B cell (primary cell): ENCODE data around the gene DEFB131A. TPM values are rescaled to one million over a fixed set of nuclear protein-coding genes. Genes with fewer than 3 reads are reported as not detected.
"Not testable (repeated sequence)": the region's sequence is repeated elsewhere in the genome, so short reads cannot be mapped to it uniquely, and the experiment has no call there.

Experiments
- ATAC-seq: fragments of 200-7000 bp; cut with Tn5 transposase; one replicate; pipeline ENCODE4 v1.10.0; 2021; ENCODE audit warnings: low read depth, mild to moderate bottlenecking, moderate number of reproducible peaks, moderate library complexity
- CTCF ChIA-PET: fragments of 350-600 bp; sonication (Branson Sonifier 250); formaldehyde crosslinking; loops from one replicate; lab custom pipeline; 2021; ENCODE audit warnings: antibody characterized with exemption, inconsistent platforms; lab: Charles Lee
- POLR2A ChIA-PET: fragments of 350-600 bp; sonication (Branson Sonifier 250); formaldehyde crosslinking; loops from one replicate; lab custom pipeline; 2021; ENCODE audit warnings: antibody characterized with exemption; lab: Charles Lee
- DNase-seq: peaks from one replicate; pipeline ENCODE4 v3.0.0; 2013
- H2AFZ ChIP-seq: 2 replicates; pipeline ENCODE4 v1.6.1; 2012; ENCODE audit warnings: mild to moderate bottlenecking, low read depth, low read length; ENCODE audit not compliant: insufficient read depth, poor library complexity, severe bottlenecking
- H3K27ac ChIP-seq, 2 donors: 1 replicate in 1 of 2; 2 replicates in 1 of 2; pipeline ENCODE4 v1.5.1; 2012 to 2013; ENCODE audit warnings: low read length in 2 of 2, mild to moderate bottlenecking in 2 of 2, moderate library complexity in 1 of 2
- H3K27me3 ChIP-seq, 4 experiments: fragments of 200-600 bp in 1 of 4; sonication (generic) in 1 of 4; replicated peaks in 1 of 4; 1 replicate in 2 of 4; 2 replicates in 2 of 4; pipeline versions ENCODE4 v1.6.1 to v1.7.0; 2013 to 2016; ENCODE audit warnings: low read length in 3 of 4, mild to moderate bottlenecking in 2 of 4, mixed read lengths in 1 of 4, moderate library complexity in 1 of 4; ENCODE audit not compliant: insufficient read depth in 4 of 4, control insufficient read depth in 3 of 4; ENCODE audit errors: control extremely low read depth in 1 of 4
- H3K36me3 ChIP-seq, 2 experiments: replicated peaks in 1 of 2; 1 replicate in 1 of 2; 2 replicates in 1 of 2; pipeline versions ENCODE4 v1.6.1 to v1.7.1; 2013; ENCODE audit warnings: low read length in 1 of 2; ENCODE audit not compliant: insufficient read depth in 2 of 2, control insufficient read depth in 1 of 2; ENCODE audit errors: control extremely low read depth in 1 of 2, extremely low read depth in 1 of 2
- H3K4me1 ChIP-seq, 2 donors: fragments of 200-600 bp in 1 of 2; sonication (generic) in 1 of 2; 1 replicate in 1 of 2; 2 replicates in 1 of 2; pipeline versions ENCODE4 v1.5.1 to v1.6.1; 2013 to 2017; ENCODE audit warnings: low read length in 2 of 2; ENCODE audit not compliant: control insufficient read depth in 2 of 2, insufficient read depth in 2 of 2
- H3K4me2 ChIP-seq: replicated peaks from 2 replicates; pipeline ENCODE3; 2012; ENCODE audit warnings: mild to moderate bottlenecking, low read depth, low read length; ENCODE audit not compliant: poor library complexity, severe bottlenecking
- H3K4me3 ChIP-seq, 5 experiments: fragments of 200-600 bp in 1 of 5; sonication (generic) in 1 of 5; 1 replicate in 3 of 5; 2 replicates in 2 of 5; pipeline versions ENCODE4 v1.5.1 to v1.7.0; 2011 to 2016; ENCODE audit warnings: low read length in 4 of 5, mild to moderate bottlenecking in 4 of 5, low read depth in 2 of 5, control low read depth in 1 of 5, moderate library complexity in 1 of 5; ENCODE audit not compliant: insufficient read depth in 1 of 5; ENCODE audit errors: control extremely low read depth in 1 of 5, extremely low read depth in 1 of 5
- H3K79me2 ChIP-seq: fragments of 200-600 bp; sonication (generic); one replicate; pipeline ENCODE4 v1.6.0; 2016; ENCODE audit warnings: low read length; ENCODE audit not compliant: control insufficient read depth, insufficient read depth
- H3K9ac ChIP-seq: fragments of 200-600 bp; sonication (generic); 2 replicates; pipeline ENCODE4 v1.6.1; 2017; ENCODE audit warnings: mild to moderate bottlenecking, low read length, moderate library complexity
- H3K9me3 ChIP-seq, 3 donors: one replicate each; pipeline versions ENCODE4 v1.6.1 to v1.7.1; 2013; ENCODE audit warnings: low read length in 2 of 3; ENCODE audit not compliant: control insufficient read depth in 2 of 3, insufficient read depth in 1 of 3; ENCODE audit errors: control extremely low read depth in 1 of 3
- H4K20me1 ChIP-seq: 2 replicates; pipeline ENCODE4 v1.6.0; 2012; ENCODE audit warnings: mild to moderate bottlenecking, low read length; ENCODE audit not compliant: insufficient read depth, control insufficient read depth, poor library complexity, severe bottlenecking
- H3K27ac Mint-ChIP-seq: one replicate; pipeline ENCODE4 v1.8.0; 2021; ENCODE audit warnings: mixed read lengths
- H3K27me3 Mint-ChIP-seq: one replicate; pipeline ENCODE4 v1.8.0; 2021; ENCODE audit warnings: mixed read lengths
- H3K4me1 Mint-ChIP-seq: one replicate; pipeline ENCODE4 v1.8.0; 2021; ENCODE audit warnings: mixed read lengths
- H3K4me3 Mint-ChIP-seq: one replicate; pipeline ENCODE4 v1.8.0; 2021; ENCODE audit warnings: mixed read lengths
- H3K9me3 Mint-ChIP-seq: one replicate; pipeline ENCODE4 v1.8.0; 2022; ENCODE audit warnings: mixed read lengths; ENCODE audit not compliant: insufficient read depth
- WGBS: methylation state at CpG from one replicate; pipeline ENCODE4 v1.1.5; 2013; ENCODE audit warnings: missing lambda C conversion rate; ENCODE audit not compliant: insufficient coverage; 5-methylcytosine and 5-hydroxymethylcytosine counted together
- intact Hi-C: fragments of 100-400 bp; cut with micrococcal nuclease; formaldehyde crosslinking; loops from one replicate; pipeline ENCODE4 v1.10.0; 2022
- polyA plus RNA-seq: library from polyadenylated mRNA; depleted of rRNA; stranded (reverse); fragments of >200 nt; gene quantifications from 2 replicates; pipeline ENCODE4 v1.2.3, GENCODE V29; 2012
- total RNA-seq, 2 donors: library from RNA; stranded (reverse); fragments of 120-200 nt in 1 of 2; gene quantifications; 1 replicate in 1 of 2; 2 replicates in 1 of 2; pipeline versions ENCODE4 v1.2.3 to v1.2.4, GENCODE V29; 2013 to 2022

The DEFB131A gene
- total and polyA plus RNA-seq, 2 donors (not counting 1 experiment from before 2014, with no cell fraction given), result not detected

DNA sequence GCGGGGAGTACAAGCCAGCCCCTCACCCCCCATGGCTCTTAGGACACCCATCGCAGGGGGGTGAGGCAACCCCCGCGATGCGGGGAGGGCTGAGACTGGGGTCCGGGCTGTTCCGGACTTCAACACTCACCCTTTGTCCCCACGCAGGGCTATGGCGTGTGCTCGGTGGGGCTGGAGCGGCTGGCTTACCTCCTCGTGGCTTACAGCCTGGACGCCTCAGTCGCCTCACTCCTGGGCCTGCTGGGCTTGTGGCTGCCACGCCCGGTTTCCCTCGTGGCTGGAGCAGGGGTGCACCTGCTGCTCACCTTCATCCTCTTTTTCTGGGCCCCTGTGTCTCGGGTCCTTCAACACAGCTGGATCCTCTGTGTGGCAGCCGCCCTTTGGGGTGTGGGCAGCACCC is 49.4 kb downstream of the DEFB131A start:
- whole genome bisulfite sequencing, result 71% methylated on average over 12 of the region's 19 CpGs
- H3K9me3 Mint-ChIP-seq, POLR2A ChIA-PET, ATAC-seq, H4K20me1 ChIP-seq, DNase-seq, H3K4me3 ChIP-seq, H2AFZ ChIP-seq, H3K4me1 ChIP-seq, H3K36me3 ChIP-seq, H3K9me3 ChIP-seq, intact Hi-C loops, H3K79me2 ChIP-seq, H3K4me1 Mint-ChIP-seq, H3K27ac ChIP-seq, CTCF ChIA-PET, H3K9ac ChIP-seq, H3K27me3 ChIP-seq, H3K4me3 Mint-ChIP-seq, H3K27ac Mint-ChIP-seq, H3K4me2 ChIP-seq, H3K27me3 Mint-ChIP-seq: not testable (repeated sequence)

DNA sequence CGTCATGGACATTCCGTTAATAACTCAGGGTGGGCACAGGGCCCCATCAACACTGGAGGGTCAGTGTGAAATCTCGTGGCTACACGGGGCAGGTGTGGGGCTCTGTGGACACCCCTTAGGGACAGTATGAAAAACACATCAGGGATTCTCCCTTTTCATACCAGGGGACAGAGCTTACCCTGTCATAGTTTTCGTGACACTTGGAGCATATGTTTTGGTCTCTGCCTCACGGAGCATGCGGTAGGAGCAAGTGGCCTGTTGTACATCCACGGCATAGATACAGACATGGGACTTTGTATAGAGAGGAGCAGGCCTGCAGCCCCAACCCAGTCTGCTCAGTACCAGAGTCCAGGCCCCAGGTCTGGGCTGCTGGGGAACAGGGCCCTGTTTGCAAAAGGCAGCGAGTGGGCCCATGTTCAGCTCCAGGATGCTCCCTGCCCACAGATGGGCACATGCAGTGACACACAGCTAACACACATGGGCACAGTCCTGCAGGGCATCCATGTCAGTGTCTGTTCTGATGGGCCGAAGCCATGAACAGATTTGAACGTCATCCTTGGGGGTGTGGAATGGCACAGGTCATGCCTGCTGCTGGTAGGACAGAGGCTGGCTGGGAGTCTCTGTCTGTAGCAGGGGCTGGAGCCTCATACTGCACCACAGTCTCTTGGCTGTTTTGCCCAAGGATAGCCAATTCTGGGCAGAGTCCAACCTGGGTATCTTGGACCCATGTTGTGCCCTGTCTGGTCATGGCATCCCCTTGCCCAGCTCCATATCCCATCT is 50.2 kb downstream of the DEFB131A start:
- H3K36me3 ChIP-seq, H3K27ac Mint-ChIP-seq, H3K9ac ChIP-seq, H3K4me3 ChIP-seq, H3K4me2 ChIP-seq, intact Hi-C loops, CTCF ChIA-PET, H3K4me1 ChIP-seq, H4K20me1 ChIP-seq, ATAC-seq, H2AFZ ChIP-seq, H3K4me3 Mint-ChIP-seq, H3K9me3 Mint-ChIP-seq, DNase-seq, H3K4me1 Mint-ChIP-seq, H3K27ac ChIP-seq, H3K79me2 ChIP-seq, H3K27me3 ChIP-seq, H3K9me3 ChIP-seq, POLR2A ChIA-PET: not testable (repeated sequence)
- H3K27me3 Mint-ChIP-seq, result peaks cover 12% of the 10 kb centered on the region
- WGBS, result 98% methylated on average over 10 of the region's 11 CpGs

DNA sequence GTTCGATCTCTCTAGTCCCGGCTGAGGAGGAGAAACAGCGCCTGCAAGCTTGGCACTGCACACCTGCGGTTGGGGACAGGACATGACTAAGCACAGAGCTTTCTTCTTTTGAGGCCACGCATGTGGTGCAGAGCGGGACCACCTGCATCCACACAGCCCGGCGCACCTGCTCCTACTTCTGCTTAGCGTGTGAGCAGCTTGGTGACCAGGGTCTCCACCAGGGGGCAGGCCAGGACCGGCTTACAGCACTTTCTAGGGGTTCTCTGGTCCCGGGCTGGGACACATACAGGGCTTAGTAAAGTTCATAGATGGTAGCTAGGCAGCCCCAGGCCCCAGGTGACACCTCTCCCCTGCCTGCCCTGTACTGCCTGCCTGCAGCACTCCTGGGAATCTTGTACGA is 51.2 kb downstream of the DEFB131A start:
- H3K4me2 ChIP-seq, H3K79me2 ChIP-seq, H3K9me3 Mint-ChIP-seq, H2AFZ ChIP-seq, H3K27ac ChIP-seq, intact Hi-C loops, H3K27me3 ChIP-seq, H3K36me3 ChIP-seq, H3K4me1 ChIP-seq, H3K4me1 Mint-ChIP-seq, ATAC-seq, H3K4me3 ChIP-seq, CTCF ChIA-PET, H4K20me1 ChIP-seq, H3K27ac Mint-ChIP-seq, POLR2A ChIA-PET, H3K9me3 ChIP-seq, H3K9ac ChIP-seq, H3K4me3 Mint-ChIP-seq: not testable (repeated sequence)
- 2% methylated on average over 10 of the region's 12 CpGs for WGBS
- peak; percentile 34 for DNase-seq
- peaks cover 12% of the 10 kb centered on the region for H3K27me3 Mint-ChIP-seq
